RPMI7951 (cell line): ENCODE results near the gene FBXO15. TPM values are rescaled to one million over a fixed set of nuclear protein-coding genes. Genes with fewer than 3 reads are reported as not detected.

ENCODE experiments used
- DNase-seq: peaks from one replicate; pipeline ENCODE4 v3.0.0-alpha.2; 2012; ENCODE audit warnings: low read depth
- total RNA-seq: library from RNA; depleted of rRNA; stranded (reverse); fragments of >200 nt; shearing (Covaris generic); gene quantifications from 2 replicates; pipeline ENCODE4 v1.2.3, GENCODE V29; 2014

FBXO15 gene
- total RNA-seq, 1 experiment from 2014 or later: 0.96 TPM

GRCh38 chr18:74113711-74114110 is 33.9 kb downstream of the FBXO15 start:
- no peak for DNase-seq

DNA sequence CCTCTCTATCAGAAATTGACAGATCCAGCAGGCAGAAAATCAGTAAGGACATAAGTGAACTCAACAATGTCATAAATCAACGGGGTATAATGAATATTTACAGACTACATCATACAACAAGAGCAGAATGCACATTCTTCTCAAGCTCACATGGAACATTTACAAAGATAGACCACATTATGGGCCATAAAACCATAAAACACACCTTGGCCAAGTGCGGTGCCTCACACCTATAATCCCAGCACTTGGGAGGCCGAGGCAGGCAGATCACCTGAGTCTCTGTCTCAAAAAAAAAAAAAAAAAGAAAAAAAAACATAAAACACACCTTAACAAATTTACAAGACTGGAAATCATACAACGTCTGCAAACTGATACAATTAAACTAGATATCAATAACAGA is 36.7 kb downstream of the FBXO15 start:
- no peak for DNase-seq

GRCh38 chr18:74110149-74110548 is 37.5 kb downstream of the FBXO15 start:
- no peak for DNase-seq

GRCh38 chr18:74108460-74108859 is 39.2 kb downstream of the FBXO15 start:
- DNase-seq: no peak

- DNase-seq: no peak
Measured at GRCh38 chr18:74097803-74098202, 49.8 kb downstream of the FBXO15 start.

DNA sequence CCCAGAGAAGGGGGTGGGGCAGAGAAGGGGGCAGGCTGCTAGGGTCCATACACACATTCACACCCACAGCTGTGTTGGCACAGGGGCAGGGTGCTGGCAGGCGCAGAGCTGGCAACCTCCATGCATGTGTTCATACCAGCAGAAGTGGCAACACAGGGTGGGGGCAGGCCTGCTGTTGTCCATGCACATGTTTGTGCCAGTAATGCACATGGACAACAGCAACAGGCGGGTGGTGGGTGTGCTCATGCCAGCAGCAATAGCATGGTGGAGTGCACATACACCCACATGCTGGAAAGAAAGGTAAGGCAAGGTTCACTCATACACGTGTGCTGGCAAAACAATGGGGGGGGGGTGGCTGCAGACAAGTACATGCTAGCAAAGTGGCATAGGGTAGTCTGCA is 54.7 kb downstream of the FBXO15 start:
- DNase-seq: no peak

DNA sequence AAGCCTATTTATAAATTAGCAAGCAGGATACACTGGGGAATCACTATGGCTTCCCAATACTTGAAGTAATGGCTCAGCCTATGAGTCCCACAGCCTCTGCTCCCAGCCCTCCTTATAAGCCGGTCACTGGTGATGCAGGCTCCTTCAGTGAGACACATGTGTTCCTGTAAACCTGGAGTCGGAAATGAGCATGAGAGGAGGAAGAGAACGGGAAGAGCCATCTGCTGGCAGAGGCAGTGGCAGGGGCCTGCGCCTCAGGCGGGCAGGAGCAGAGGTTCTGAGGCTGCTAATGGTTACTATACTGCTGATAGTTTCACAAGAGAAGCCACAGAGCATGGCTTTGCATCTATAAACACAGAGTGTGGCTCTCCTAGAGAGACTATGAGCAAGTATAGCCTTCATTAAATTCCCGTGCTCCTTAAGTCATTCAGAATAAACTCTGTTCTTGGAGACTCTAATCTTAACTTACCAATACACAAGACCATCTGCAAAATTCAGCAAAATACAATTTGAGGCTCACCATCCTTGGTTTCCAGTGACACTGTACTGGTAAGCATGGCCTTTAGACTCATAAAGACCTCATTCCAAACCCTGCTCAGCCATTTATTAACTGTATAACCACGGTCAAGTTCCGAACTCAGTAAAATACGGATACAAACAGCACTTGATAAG is 63.3 kb downstream of the FBXO15 start:
- peak; percentile 11 for DNase-seq

DNA sequence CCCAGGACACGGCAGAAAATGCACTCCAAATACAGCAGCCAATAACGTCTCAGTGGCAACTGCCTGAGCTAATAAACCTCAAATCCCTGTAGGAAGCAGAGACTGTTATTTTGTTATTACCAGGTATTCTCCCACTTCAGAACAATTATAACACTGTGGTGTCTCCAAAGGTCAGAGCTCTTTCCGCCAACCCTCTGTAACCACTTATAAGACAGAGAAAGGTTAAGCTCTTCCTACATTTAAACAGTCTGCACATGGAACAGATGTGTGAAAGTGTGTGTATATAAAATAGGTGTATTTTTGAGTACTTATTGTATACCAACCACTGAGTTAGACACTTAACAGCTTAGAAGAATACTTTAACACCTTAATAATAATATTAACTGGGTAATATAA is 64.1 kb downstream of the FBXO15 start:
- no peak for DNase-seq

DNA sequence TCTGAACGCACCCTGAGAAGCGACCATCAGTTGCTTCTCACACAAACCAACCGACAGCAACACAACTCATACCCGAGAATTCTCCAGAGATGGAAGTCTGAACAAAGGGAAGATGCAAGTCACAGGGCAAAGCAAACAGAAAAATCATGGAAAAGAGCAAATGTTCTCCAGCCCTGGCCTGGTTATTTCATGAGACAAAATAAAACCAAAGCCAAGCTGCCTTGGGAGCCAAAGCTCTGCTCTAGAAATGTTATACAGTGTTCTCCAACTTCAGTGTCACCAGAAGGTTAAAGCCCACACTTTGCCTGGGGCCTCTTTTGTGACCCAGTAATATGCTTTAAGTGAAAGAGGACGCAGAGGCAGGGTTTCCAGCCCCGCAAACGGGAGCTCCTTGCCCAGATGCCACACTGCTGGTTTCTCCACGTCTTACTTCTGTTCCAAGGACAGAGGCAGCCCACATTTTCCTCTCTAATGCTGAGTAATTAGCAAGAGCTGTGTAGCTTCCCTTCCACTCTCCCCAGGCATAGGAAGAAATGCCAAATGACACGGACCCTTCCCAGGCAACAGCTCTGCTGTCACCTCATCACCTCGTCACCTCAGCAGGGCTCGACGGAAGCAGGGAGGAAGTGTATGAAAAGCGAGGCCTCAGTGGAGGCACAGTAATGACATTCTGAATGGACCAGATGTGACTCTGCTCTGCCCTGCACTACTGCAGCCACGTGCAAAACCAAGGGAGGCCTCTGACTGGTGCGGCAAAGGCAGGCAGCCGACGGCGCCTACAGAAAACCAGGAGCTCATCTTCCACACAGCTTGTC is 64.7 kb downstream of the FBXO15 start:
- peak; percentile 10 for DNase-seq

DNA sequence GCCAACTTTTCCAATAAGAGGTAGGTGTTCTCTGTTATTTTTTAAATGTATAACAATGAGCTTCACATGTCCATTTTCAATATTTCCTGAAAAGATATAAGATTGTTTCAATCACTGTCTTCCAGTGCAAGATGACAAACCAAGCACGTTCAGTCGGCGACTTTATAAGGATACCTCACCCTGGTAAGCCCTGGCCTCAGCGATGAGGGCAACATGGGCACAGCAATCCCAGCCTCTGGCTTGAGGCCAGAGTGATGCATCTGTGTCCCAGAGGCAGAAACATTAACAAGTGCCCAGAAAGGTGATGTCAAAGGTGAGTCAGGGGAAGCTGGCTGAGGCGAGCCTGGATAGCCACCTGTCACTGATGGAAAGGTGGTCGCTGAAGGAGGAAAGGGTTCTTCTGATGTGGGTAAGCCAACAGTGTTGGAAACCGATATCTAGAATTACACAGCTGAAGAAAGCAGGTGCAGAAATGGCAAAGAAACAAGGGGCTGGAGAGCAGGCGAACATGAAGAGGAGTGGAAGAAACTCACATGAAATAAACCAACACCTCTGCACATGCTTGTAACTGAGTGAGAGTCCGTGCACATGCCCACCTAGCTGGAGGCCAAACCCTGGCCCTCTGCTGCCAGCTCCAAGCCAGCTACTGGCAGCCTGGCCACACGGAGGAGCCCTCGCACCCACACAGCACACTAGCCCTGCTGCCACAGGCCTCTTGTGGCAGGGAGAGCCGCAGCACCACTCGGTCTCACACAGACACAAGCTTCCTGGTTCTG is 65.5 kb downstream of the FBXO15 start:
- peak; percentile 69 for DNase-seq

DNA sequence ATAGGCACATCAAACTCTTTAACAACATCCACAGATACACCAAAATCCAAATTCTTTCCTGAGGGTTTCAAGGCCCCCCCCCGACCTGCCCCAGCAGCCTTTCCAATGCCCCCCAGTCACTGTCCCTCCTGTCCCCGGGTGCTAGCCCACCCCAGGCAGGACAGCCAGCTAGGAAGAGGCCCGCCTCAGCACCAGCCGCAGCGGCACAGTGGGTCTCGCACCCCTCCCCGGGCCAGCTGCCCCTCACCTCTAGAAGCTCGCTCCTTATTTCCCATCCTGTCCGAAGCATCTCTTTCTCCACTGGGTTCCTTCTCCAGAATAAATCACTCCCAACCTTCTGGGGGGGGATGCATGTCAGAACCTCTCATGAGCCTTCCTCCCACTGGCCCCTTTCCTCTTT is 69.4 kb downstream of the FBXO15 start:
- no peak for DNase-seq

DNA sequence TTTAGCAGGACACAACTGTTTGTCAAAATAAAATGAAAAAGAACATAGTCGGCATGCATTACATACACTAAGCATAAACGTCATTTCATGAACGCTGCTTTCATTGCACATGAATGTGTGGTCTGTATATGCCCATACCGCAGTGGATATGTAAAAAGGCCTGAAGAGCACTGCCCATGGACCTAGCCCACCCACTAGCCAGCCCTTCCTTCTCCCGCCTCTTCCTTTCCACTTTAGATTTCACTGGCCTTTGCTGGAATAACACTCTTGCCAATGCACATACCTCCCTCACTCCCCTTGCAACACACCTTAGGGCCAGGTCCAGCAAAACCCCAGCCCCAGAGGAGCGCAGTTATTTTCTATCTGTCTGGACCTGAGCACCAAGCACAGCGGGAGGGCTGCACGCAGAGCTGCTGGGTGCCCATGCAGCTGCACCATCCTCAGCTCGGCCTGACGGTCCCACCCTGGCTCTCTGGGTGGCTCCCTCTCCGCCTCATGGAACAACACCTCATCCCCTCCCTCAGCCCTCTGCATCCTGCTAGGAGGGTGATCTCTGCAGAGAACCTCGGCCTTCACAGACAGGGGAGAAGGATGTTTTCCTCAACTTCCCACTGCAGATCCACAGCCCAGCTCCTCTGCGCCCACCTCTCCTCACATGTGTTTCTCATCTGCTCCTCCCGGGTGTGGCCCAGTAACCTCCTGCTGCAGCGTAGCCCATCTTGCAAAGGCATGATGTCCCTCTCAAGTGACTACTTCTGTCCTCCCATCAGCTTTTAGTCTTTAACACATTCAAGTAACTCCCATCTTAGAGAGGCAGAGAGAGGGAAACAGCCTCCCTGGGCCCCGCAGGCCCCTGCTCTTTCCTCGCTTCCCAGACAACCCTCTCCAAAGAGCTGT is 72.7 kb downstream of the FBXO15 start:
- no peak for DNase-seq

- DNase-seq: peak; percentile 43
Measured at GRCh38 chr18:74073957-74074667, 73.5 kb downstream of the FBXO15 start.

DNA sequence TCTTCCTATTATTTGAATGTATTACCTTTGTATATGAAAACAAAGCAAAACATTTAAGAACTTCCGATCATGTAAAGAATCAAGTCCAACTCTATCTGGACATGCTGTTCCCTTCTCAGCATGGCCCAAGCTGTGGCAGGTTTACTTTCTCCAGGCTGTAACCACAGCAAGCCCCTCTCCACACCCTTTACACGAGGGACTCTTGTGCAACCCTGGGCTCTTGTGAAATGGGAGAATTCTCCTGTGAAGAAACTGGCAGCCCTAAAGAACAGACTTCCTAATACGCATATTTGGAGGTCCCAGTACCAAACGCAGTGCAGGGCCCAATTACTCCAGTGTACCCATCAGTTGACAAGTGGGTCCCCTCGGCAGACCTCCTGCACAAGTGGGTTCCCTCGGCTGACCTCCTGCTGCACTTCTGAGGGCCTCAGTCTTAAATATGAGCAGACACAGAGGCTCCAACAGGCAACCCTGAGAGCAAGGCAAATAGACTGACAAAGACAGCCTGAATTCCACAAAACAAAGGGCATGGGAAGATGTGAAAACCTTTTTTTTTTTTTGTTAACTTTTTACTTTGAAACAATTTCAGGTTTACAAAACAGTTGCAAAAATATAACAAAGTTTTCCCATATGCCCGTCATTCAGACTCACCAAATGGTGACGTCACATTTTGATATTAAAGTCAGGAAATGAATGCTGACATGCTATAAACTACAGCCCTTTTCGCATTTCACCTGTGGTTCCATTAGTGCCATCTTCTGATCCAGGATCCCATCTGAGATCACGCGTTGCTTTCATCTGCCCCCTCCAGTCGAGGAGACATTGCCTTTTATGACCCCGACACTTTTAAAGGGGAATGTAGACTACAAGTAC is 78.2 kb downstream of the FBXO15 start:
- DNase-seq: no peak

DNA sequence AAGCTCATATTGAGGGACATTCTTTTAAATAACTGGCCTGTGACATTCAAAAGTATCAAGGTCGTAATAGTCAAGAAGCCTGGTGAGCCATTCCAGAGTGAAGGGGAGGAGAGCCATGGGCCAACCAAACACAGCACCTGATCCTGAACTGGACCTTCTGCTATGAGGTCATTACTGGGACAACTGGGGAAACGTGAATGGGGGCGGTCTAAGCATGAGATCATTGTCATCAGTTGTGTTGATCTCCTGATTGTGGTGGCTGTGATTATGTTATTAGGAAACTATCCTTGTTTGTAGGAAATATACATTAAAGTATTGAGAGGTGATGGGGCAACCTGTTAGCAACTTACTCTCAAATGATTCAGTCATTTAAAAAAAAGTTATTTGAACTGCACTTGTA is 79.3 kb downstream of the FBXO15 start:
- DNase-seq: no peak

DNA sequence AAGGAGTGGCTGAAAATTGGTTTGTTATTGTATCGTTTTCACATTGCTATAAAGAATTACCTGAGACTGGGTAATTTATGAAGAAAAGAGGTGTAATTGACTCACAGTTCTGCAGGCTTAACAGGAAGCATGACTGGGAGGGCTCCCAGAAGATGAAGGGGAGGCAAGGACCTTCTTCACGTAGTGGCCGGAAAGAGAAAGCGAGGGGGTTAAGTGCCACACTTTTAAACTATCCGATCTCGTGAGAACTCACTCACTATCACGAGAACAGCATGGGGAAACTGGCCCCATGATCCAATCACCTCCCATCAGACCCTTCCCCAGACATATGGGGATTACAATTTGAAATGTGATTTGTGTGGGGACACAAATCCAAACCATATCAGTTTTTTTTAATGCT is 81.6 kb downstream of the FBXO15 start:
- no peak for DNase-seq

DNA sequence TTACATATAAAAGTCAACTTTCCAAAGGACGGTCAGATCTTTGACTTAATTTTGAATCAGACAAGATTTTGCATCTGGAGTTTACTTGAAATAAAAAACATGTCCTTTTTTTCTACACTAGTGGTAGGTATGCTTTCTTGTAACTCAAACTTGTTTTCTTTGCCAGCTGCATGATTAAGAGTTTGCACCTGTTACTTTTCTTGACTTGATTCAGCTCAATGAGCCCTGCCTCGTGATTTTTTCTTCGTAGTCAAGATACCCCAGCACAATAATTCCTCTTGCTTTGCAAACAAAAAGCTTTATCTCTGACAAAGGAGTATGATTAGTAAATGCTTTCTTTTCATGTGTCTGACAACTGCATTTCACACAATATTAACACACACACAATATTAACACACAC is 82.3 kb downstream of the FBXO15 start:
- DNase-seq: no peak

GRCh38 chr18:74064510-74064909 is 83.1 kb downstream of the FBXO15 start:
- DNase-seq: peak; percentile 18

DNA sequence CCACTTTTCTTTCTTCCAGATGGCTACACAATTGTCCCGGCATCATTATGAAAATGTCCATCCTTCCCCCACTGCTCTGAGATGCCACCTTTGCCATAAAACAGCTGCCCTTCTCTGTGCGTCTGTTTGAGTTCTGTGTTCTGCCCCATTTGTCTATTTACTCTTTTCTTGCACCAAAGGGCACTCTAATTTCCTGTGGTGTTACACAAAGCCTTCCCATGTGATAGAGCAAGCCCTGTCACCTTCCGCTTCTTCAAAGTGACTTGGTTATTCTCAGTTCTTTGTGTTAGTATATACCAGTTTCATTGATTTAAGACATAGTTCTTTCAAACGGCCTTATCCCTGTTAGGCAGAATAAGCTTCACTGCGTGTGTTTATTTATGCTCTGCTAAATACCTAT is 84.1 kb downstream of the FBXO15 start:
- no peak for DNase-seq

DNA sequence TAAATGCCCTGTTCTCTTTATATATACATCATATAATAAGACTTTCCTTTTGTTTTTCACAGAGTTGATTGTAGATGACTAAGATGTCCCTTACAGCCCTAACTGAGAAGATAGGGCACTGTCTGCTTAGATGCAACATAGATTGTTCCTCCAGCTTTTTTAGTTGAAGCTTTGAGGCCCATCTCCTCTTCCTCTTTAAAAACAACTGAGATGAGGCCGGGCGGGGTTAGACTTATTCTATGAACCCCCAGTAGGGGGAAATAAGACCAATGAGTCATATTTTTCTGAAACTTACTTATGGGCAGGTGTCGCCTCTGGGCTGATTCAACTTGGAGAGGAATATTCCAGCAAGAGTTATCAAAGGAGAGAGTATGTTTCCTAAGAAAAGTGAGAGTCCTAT is 84.6 kb downstream of the FBXO15 start:
- no peak for DNase-seq
